ENCODE results near the gene SMYD3.

The SMYD3 gene

GRCh38 chr1:246141306-246141705 is 365.8 kb downstream of the SMYD3 start:
- FAIRE-seq = no peak

- no peak for FAIRE-seq
These were observed 367.3 kb downstream of the SMYD3 start for GRCh38 chr1:246139745-246140182.

- no peak for FAIRE-seq
These were observed 368.3 kb downstream of the SMYD3 start for GRCh38 chr1:246138781-246139180.

DNA sequence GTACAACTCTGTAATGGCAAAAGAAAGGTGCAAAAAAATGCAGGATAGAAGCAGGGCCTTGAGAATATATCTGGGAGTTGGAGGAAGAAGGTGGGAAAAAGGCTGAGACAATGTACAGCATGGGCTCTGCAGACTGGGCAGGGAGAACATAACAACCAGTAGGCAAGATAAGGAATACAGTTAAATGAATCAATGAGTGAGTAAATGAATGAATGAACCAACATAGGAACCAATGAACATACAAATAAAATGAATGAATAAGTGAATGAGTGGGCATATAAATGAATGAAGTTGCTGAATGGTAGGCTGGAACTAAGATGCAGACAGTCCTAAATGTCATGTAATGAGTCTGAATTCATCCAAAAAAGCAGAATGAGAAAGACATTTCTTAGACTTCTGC is 370.6 kb downstream of the SMYD3 start:
- no peak for FAIRE-seq

DNA sequence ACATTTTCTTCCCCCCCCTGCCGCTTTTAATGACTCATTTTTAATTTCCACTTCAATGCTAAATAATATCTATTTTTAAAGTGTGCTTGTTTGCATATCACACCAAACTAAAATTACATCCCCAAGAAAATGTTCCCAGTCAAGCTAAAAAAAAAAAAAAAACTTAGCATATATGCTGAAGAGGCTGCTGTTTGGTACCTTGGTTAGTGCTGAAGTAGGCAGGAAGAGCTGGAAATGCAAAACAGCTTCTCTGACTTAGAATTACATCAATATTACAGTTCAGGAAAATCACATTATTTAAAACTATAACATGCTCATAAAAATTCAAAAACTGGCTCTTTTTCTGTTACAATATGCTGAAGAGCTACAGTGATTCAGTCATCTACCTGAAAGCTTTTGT is 372.3 kb downstream of the SMYD3 start:
- FAIRE-seq = no peak

DNA sequence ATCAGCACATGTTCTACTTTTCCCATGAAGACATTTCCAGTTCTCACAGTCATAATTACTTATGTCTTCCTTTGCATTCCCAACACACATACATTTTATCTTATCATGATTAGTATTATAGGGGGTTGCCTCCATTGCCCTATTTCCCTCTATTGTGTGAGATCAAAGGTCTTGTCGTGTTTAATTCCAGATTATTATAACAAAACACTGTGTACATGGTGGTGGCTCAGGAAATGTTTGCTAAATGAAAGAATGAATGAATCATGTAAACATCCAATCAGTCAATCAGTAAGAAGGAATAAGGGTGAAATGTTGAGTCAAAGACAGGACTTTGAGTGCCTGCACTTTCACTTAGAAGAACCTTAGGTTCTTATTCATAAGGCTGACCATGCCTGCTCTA is 376.0 kb downstream of the SMYD3 start:
- no peak for FAIRE-seq

GRCh38 chr1:246128494-246129069 is 378.5 kb downstream of the SMYD3 start:
- no peak for FAIRE-seq

DNA sequence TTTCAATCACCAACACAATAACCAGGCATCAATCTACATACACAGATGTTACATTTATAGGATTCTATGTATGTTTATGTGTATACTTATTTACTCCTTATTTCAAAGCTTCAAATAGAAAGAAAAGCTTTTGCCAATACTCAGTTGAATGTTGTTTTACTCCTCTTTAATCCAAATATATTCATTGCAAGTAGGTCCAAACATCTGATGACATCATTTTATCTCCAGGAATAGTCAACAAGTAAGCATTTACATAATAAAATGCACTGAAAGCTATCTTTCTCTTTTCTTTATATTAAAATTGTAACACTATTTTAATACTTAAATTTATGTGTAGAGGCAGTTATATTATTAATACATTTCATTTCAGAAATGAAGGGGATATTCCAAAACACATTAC is 380.5 kb downstream of the SMYD3 start:
- no peak for FAIRE-seq

- FAIRE-seq = no peak
These were observed 385.0 kb downstream of the SMYD3 start for GRCh38 chr1:246122071-246122470.

- FAIRE-seq = no peak
These were observed 385.5 kb downstream of the SMYD3 start for GRCh38 chr1:246121533-246121932.

DNA sequence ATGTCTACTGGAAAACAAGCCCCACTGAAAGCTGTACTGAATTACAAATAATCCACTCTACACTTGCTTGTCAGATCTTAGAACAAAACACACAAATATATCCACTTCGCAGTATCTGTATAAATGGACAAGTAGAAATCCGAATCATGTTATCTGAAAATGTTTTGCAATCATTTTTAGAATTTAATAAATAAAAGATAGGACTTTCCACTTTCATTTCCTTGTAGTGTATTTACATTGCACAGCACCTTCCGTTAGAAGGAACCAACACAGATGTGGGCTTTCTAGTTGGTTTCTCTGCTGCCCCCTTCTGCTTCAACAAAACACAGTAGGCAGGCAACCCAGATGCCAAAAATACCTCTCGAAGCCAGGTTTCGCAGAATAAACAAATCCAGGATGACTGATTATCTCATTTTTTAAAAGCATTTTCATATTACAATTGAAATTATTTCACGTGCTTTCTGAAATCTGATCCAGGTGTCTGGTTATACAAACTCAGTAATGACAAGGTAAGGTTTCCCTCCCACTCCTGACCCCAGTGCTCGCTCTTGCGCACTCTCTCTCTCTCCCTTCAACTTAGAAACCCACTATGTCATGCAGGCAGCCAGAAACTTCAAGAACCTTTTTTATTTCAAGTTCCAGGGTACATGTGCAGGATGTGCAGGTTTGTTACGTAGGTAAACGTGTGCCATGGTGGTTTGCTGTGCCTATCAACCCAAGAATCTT is 389.9 kb downstream of the SMYD3 start:
- peak; percentile 54 for FAIRE-seq

- FAIRE-seq = no peak
These were observed 392.7 kb downstream of the SMYD3 start for GRCh38 chr1:246114369-246114768.

DNA sequence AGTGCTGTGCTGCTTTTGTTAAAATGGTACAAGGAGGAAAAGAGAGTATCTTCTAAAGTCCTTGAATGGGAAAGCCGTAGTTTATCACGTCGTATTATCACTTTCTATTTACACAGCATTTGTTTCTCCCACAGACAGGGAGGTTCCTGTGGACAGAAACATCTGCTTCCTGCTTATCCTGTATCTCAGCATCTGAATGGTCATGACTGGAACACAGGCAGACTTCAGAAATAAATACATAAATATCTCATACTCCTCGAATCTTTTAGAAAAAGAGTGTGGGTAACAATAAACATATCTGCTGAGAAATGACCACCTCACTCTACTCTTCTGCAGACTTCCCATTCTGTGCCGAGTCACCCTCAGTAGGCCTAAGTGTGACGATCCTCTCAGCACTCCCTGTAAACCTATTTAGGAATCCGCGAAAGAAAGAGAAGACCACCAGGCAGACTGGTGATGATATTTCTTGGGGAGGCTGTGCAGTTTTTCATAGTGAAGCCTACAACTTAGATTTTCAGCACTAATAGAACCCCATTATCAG is 393.5 kb downstream of the SMYD3 start:
- FAIRE-seq = no peak

- FAIRE-seq = no peak
These were observed 395.5 kb downstream of the SMYD3 start for GRCh38 chr1:246111570-246111969.

- no peak for FAIRE-seq
These were observed 396.5 kb downstream of the SMYD3 start for GRCh38 chr1:246110343-246111219.

GRCh38 chr1:246108278-246108925 is 398.7 kb downstream of the SMYD3 start:
- FAIRE-seq = no peak

- no peak for FAIRE-seq
These were observed 399.4 kb downstream of the SMYD3 start for GRCh38 chr1:246107516-246108277.

GRCh38 chr1:246106342-246106763 is 400.7 kb downstream of the SMYD3 start:
- no peak for FAIRE-seq

GRCh38 chr1:246104927-246105326 is 402.2 kb downstream of the SMYD3 start:
- FAIRE-seq = no peak

GRCh38 chr1:246099570-246099969 is 407.5 kb downstream of the SMYD3 start:
- FAIRE-seq = no peak

DNA sequence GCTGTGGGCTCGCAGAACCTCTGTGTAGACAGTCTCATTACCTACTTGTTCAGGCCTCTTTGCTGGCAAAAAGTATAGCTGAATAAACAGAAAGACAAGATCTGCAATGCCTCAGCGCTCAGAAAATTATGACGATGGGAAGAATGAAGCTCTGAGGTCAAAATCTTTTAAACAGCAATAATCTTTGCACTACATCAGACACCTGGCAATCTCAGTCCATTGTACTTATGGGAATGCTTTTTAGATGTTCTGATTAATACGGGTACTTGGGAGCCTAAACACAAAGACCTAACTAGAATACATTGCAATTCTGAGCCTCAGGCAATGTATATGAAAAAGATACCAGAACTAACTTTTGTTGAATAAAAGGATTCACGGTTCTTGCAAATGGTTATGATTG is 410.7 kb downstream of the SMYD3 start:
- FAIRE-seq = no peak

DNA sequence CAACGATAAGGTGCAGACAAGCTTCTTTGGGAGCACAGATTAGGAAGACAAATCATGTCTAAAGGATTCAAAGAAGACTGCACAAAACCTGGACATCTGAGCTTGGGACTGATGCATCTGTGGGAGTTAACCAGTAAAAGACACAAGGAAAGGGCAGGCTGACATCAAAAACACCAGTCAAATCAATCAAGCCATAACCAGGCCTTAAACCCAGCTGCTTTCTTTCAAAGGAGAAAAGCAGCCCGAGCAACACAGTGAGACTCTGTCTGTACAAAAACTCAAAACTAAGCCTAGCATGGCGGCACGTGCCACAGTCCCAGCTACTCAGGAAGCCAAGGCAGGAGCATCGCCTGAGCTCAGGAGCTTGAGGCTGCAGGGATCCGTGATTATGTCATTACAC is 411.6 kb downstream of the SMYD3 start:
- no peak for FAIRE-seq
